Liver (tissue), 9 donors: ENCODE measurements around the gene OLFML1. TPM values are rescaled to one million over a fixed set of nuclear protein-coding genes. Genes with fewer than 3 reads are reported as not detected.

Source experiments
- DNase-seq: peaks from one replicate; pipeline ENCODE4 v3.0.0-alpha.2; 2017; ENCODE audit warnings: low spot score
- H3K27ac ChIP-seq, 2 donors: one replicate each; pipeline ENCODE4 v1.7.0; 2013; ENCODE audit warnings: inconsistent platforms in 2 of 2, low read length in 2 of 2, control low read depth in 1 of 2, low read depth in 1 of 2, mild to moderate bottlenecking in 1 of 2
- H3K27me3 ChIP-seq, 4 donors: one replicate each; pipeline versions ENCODE4 v1.6.1 to v1.7.0; 2013; ENCODE audit warnings: low read length in 3 of 4, inconsistent platforms in 1 of 4, mild to moderate bottlenecking in 1 of 4, moderate library complexity in 1 of 4; ENCODE audit not compliant: control insufficient read depth in 4 of 4, insufficient read depth in 4 of 4
- H3K36me3 ChIP-seq, 4 donors: one replicate each; pipeline versions ENCODE4 v1.6.1 to v1.7.0; 2013; ENCODE audit warnings: low read length in 3 of 4, mild to moderate bottlenecking in 3 of 4, low read depth in 1 of 4, moderate library complexity in 1 of 4; ENCODE audit not compliant: control insufficient read depth in 4 of 4, insufficient read depth in 3 of 4
- H3K4me1 ChIP-seq, 4 donors: one replicate each; pipeline versions ENCODE4 v1.6.1 to v1.7.0; 2013; ENCODE audit warnings: low read length in 3 of 4, mild to moderate bottlenecking in 3 of 4, moderate library complexity in 1 of 4; ENCODE audit not compliant: control insufficient read depth in 4 of 4, insufficient read depth in 4 of 4
- H3K4me3 ChIP-seq, 3 donors: one replicate each; pipeline versions ENCODE4 v1.6.1 to v1.7.0; 2013; ENCODE audit warnings: low read length in 3 of 3, control low read depth in 1 of 3, low read depth in 1 of 3, mild to moderate bottlenecking in 1 of 3
- H3K9ac ChIP-seq, 2 donors: one replicate each; pipeline ENCODE4 v1.7.0; 2013; ENCODE audit warnings: low read length in 2 of 2, mild to moderate bottlenecking in 2 of 2, moderate library complexity in 2 of 2, control low read depth in 1 of 2, low read depth in 1 of 2
- H3K9me3 ChIP-seq, 4 donors: one replicate each; pipeline versions ENCODE4 v1.6.1 to v1.7.0; 2013; ENCODE audit warnings: low read length in 3 of 4; ENCODE audit not compliant: control insufficient read depth in 4 of 4
- EGR1 ChIP-seq, 2 donors: IDR thresholded peaks; 2 replicates each; pipeline ENCODE4 v1.6.1; 2016 to 2018; ENCODE audit warnings: antibody characterized with exemption in 2 of 2, low read depth in 2 of 2
- FOXA1 ChIP-seq: IDR thresholded peaks from 2 replicates; pipeline ENCODE4 v1.6.1; 2016; ENCODE audit warnings: antibody characterized with exemption
- FOXA2 ChIP-seq: IDR thresholded peaks from 2 replicates; pipeline ENCODE4 v1.6.1; 2016; ENCODE audit warnings: antibody characterized with exemption
- GABPA ChIP-seq, 2 donors: IDR thresholded peaks in 1 of 2; conservative IDR thresholded peaks in 1 of 2; 2 replicates each; pipeline ENCODE4 v1.6.1; 2016; ENCODE audit warnings: antibody characterized with exemption in 2 of 2, mild to moderate bottlenecking in 1 of 2, moderate library complexity in 1 of 2
- HNF4A ChIP-seq, 2 donors: conservative IDR thresholded peaks; 2 replicates each; pipeline ENCODE4 v1.6.1; 2016; ENCODE audit warnings: antibody characterized with exemption in 2 of 2, mild to moderate bottlenecking in 2 of 2
- HNF4G ChIP-seq: IDR thresholded peaks from 2 replicates; pipeline ENCODE4 v1.6.1; 2016; ENCODE audit warnings: antibody characterized with exemption
- JUND ChIP-seq, 2 donors: IDR thresholded peaks; 2 replicates each; pipeline ENCODE4 v1.6.1; 2016; ENCODE audit warnings: antibody characterized with exemption in 2 of 2
- NR2F2 ChIP-seq: IDR thresholded peaks from 2 replicates; pipeline ENCODE4 v1.6.1; 2016; ENCODE audit warnings: antibody characterized with exemption
- RAD21 ChIP-seq, 2 donors: IDR thresholded peaks; 2 replicates each; pipeline ENCODE4 v1.6.1; 2016; ENCODE audit warnings: antibody characterized with exemption in 2 of 2, mild to moderate bottlenecking in 2 of 2
- RXRA ChIP-seq, 2 donors: IDR thresholded peaks; 2 replicates each; pipeline ENCODE4 v1.6.1; 2017 to 2018; ENCODE audit warnings: antibody characterized with exemption in 2 of 2, mild to moderate bottlenecking in 1 of 2
- SP1 ChIP-seq: IDR thresholded peaks from 2 replicates; pipeline ENCODE4 v1.6.1; 2018; ENCODE audit warnings: antibody characterized with exemption, mild to moderate bottlenecking
- TAF1 ChIP-seq: conservative IDR thresholded peaks from 2 replicates; pipeline ENCODE4 v1.6.1; 2016; ENCODE audit warnings: antibody characterized with exemption, mild to moderate bottlenecking
- YY1 ChIP-seq: IDR thresholded peaks from 2 replicates; pipeline ENCODE4 v1.6.1; 2016; ENCODE audit warnings: antibody characterized with exemption, mild to moderate bottlenecking
- WGBS: extraction: QIAGEN DNeasy Blood & Tissue Kit; methylation state at CpG from one replicate; pipeline ENCODE4 v1.1.7; 2013; 5-methylcytosine and 5-hydroxymethylcytosine counted together
- polyA plus RNA-seq, 2 donors: library from polyadenylated mRNA; stranded (reverse) in 1 of 2; unstranded in 1 of 2; fragments of 200-250 nt in 1 of 2; fragments of >200 nt in 1 of 2; fragmentation: Nextera tagmentation in 1 of 2; extraction: Ambion mirVana in 1 of 2; gene quantifications; one replicate each; pipeline versions ENCODE4 v1.2.1 to v1.2.3, GENCODE V29; 2013 to 2015
- total RNA-seq, 2 donors: library from RNA; depleted of rRNA; stranded (reverse); fragments of >200 nt; gene quantifications; one replicate each; pipeline ENCODE4 v1.2.3, GENCODE V29; 2014
- TF ChIP-seq, protein P1 (sequence below): IDR thresholded peaks from 2 replicates; pipeline ENCODE4 v1.6.1; 2016; ENCODE audit warnings: antibody characterized with exemption, mild to moderate bottlenecking
- TF ChIP-seq, protein P2 (sequence below): IDR thresholded peaks from 2 replicates; pipeline ENCODE4 v1.6.1; 2016; ENCODE audit warnings: antibody characterized with exemption
- TF ChIP-seq, protein P3 (sequence below): IDR thresholded peaks from 2 replicates; pipeline ENCODE4 v1.6.1; 2016; ENCODE audit warnings: antibody characterized with exemption
- TF ChIP-seq, protein P4 (sequence below): fragments of 150-350 bp; IDR thresholded peaks from 2 replicates; pipeline ENCODE4 v1.5.1; 2017; ENCODE audit warnings: improper control_type of control experiment, low read depth, low read length; ENCODE audit not compliant: missing input control
- TF ChIP-seq, protein P5 (sequence below): IDR thresholded peaks from 2 replicates; pipeline ENCODE4 v1.6.1; 2016; ENCODE audit warnings: antibody characterized with exemption
- donor health status: healthy.
- donor health status: healthy.
- donor health status: healthy.
- donor health status: healthy.
- donor health status: healthy.

Gene OLFML1
- total and polyA plus RNA-seq, 4 donors: 2.8 to 4.2 (median 2.9) TPM

DNA sequence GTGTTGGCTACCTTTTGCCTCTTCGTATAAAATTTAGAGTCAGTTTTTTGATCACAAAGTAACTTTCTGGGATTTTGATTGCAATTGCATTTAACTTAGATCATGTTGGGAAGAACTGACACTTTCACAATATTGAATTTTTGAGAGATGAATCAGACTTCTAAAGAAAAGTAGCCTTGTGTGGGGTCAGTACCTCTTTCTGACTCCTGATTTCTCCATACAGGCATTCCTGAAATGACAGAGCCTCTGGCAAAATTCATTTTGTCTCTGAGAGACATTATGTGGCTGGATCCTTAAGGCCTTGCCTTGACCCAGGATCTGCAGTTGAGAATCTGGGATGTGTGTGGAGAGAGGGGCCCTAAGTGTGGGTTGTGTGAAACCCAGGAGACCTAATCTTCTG lies 66.3 kb downstream of the OLFML1 start:
- Histone ChIP-seq H3K36me3 (peaks cover 0 to 9% (median 5%) of the 10 kb centered on the region in 4 donors), H3K27ac (no peak overlapping the region), H3K4me1 (peaks cover 0 to 10% (median 5%) of the 10 kb centered on the region in 4 donors), H3K4me3 (no peak overlapping the region), H3K9me3 (no peaks in the 10 kb centered on the region), H3K9ac (no peak overlapping the region), H3K27me3 (no peaks in the 10 kb centered on the region)
- WGBS: 89% methylated on average over 1 of the region's 1 CpG
- TF ChIP-seq, protein P1, sequence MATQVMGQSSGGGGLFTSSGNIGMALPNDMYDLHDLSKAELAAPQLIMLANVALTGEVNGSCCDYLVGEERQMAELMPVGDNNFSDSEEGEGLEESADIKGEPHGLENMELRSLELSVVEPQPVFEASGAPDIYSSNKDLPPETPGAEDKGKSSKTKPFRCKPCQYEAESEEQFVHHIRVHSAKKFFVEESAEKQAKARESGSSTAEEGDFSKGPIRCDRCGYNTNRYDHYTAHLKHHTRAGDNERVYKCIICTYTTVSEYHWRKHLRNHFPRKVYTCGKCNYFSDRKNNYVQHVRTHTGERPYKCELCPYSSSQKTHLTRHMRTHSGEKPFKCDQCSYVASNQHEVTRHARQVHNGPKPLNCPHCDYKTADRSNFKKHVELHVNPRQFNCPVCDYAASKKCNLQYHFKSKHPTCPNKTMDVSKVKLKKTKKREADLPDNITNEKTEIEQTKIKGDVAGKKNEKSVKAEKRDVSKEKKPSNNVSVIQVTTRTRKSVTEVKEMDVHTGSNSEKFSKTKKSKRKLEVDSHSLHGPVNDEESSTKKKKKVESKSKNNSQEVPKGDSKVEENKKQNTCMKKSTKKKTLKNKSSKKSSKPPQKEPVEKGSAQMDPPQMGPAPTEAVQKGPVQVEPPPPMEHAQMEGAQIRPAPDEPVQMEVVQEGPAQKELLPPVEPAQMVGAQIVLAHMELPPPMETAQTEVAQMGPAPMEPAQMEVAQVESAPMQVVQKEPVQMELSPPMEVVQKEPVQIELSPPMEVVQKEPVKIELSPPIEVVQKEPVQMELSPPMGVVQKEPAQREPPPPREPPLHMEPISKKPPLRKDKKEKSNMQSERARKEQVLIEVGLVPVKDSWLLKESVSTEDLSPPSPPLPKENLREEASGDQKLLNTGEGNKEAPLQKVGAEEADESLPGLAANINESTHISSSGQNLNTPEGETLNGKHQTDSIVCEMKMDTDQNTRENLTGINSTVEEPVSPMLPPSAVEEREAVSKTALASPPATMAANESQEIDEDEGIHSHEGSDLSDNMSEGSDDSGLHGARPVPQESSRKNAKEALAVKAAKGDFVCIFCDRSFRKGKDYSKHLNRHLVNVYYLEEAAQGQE: no peak
- TF ChIP-seq, protein P2, sequence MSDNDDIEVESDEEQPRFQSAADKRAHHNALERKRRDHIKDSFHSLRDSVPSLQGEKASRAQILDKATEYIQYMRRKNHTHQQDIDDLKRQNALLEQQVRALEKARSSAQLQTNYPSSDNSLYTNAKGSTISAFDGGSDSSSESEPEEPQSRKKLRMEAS: no peak
- TF ChIP-seq JUND (IDR thresholded peaks at IDR 0.05): no peak
- no peak for DNase-seq

DNA sequence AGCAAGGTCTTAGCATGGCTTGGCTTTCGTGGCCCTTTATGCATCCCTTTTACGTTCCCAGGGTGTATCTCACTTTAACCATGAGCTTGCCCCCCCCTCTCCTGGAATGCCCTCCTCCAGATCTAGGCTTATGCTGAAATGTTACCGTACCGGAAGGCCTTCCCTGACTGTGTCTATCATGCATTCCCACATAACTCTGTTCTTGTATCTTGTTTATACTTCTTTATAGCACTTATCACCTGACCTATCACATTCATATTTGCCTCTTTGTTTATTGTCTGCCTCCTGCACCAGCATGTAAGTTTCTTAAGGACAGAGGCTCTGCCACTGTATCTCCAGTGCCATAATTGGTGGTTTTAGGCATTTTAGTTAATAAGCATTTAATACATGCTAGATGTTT lies 67.4 kb downstream of the OLFML1 start:
- H3K36me3 ChIP-seq: peaks cover 0 to 7% (median 5%) of the 10 kb centered on the region in 4 donors
- TF ChIP-seq GABPA (IDR thresholded peaks at IDR 0.05 in 1 of 2, conservative IDR thresholded peaks at IDR 0.05 in 1 of 2): no peak
- no peak for TF ChIP-seq RAD21 (IDR thresholded peaks at IDR 0.05)
- no peak for TF ChIP-seq TAF1
- no peak for TF ChIP-seq RXRA (IDR thresholded peaks at IDR 0.05)
- TF ChIP-seq, protein P3, sequence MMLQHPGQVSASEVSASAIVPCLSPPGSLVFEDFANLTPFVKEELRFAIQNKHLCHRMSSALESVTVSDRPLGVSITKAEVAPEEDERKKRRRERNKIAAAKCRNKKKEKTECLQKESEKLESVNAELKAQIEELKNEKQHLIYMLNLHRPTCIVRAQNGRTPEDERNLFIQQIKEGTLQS: no peak
- TF ChIP-seq SP1: no peak
- no peak for TF ChIP-seq FOXA1
- TF ChIP-seq, protein P4, sequence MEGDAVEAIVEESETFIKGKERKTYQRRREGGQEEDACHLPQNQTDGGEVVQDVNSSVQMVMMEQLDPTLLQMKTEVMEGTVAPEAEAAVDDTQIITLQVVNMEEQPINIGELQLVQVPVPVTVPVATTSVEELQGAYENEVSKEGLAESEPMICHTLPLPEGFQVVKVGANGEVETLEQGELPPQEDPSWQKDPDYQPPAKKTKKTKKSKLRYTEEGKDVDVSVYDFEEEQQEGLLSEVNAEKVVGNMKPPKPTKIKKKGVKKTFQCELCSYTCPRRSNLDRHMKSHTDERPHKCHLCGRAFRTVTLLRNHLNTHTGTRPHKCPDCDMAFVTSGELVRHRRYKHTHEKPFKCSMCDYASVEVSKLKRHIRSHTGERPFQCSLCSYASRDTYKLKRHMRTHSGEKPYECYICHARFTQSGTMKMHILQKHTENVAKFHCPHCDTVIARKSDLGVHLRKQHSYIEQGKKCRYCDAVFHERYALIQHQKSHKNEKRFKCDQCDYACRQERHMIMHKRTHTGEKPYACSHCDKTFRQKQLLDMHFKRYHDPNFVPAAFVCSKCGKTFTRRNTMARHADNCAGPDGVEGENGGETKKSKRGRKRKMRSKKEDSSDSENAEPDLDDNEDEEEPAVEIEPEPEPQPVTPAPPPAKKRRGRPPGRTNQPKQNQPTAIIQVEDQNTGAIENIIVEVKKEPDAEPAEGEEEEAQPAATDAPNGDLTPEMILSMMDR: no peak
- TF ChIP-seq, protein P5, sequence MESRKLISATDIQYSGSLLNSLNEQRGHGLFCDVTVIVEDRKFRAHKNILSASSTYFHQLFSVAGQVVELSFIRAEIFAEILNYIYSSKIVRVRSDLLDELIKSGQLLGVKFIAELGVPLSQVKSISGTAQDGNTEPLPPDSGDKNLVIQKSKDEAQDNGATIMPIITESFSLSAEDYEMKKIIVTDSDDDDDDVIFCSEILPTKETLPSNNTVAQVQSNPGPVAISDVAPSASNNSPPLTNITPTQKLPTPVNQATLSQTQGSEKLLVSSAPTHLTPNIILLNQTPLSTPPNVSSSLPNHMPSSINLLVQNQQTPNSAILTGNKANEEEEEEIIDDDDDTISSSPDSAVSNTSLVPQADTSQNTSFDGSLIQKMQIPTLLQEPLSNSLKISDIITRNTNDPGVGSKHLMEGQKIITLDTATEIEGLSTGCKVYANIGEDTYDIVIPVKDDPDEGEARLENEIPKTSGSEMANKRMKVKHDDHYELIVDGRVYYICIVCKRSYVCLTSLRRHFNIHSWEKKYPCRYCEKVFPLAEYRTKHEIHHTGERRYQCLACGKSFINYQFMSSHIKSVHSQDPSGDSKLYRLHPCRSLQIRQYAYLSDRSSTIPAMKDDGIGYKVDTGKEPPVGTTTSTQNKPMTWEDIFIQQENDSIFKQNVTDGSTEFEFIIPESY: no peak
- TF ChIP-seq FOXA2: no peak
- no peak for TF ChIP-seq JUND (IDR thresholded peaks at IDR 0.05)
- no peak for TF ChIP-seq NR2F2
- TF ChIP-seq EGR1 (IDR thresholded peaks at IDR 0.05; ENCODE audit: low read depth in 2 of 2): no peak
- no peak for TF ChIP-seq HNF4G
- TF ChIP-seq, protein P2: no peak
- no peak for TF ChIP-seq HNF4A (conservative IDR thresholded peaks at IDR 0.05)
- TF ChIP-seq, protein P1: no peak
- TF ChIP-seq YY1: no peak
- no peak for DNase-seq
- H3K4me3 ChIP-seq: no peak overlapping the region
- no peaks in the 10 kb centered on the region for H3K9me3 ChIP-seq
- no peak overlapping the region for H3K9ac ChIP-seq
- no peaks in the 10 kb centered on the region for H3K27me3 ChIP-seq
- WGBS: 88% methylated on average over 4 of the region's 4 CpGs
- H3K4me1 ChIP-seq: peaks cover 0 to 10% (median 5%) of the 10 kb centered on the region in 4 donors
- H3K27ac ChIP-seq: no peak overlapping the region
